Measurements from ENCODE around the gene ARMH3. TPM values are rescaled to one million over a fixed set of nuclear protein-coding genes. Genes with fewer than 3 reads are reported as not detected.

ARMH3 gene
- total RNA-seq, 2 donors from 2014 or later, result 5.6 to 8.3 TPM

DNA sequence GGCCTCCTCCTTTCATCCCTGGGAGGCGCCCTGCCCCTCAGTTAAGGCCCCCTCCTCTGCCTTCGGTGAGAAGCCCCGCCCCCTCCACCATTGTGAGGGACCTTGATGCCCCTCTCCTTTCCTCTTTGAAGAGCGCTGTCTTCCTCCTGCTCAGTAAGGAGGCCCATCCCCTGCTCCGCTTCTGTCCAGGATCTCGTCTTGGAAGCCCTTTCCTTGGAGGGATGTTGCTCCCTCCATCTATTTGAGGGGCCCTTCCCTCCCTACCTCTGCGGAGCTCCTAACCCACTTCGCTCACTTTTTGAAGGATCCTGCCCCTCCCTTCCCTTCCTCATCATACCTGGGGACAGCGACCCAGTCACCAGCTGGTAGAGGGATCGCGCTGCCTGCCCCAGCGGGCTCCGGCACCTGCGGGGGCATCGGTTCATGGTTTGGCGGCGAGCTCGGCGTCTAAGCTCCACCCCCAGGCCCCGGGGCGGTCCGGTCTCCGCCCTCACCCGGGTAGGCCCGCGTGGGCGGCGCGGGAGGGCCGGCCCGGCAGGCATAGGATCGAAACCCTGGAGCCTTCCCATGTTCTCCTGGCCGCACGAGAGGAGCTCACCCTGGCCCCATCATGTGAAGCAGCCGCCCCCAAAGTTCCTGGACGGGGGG lies 216.4 kb downstream of the ARMH3 start:
- intact Hi-C loops (cut with DNase I), result loop anchor here (10.0 kb wide), 1 partner anchor 175 kb away; no protein-coding TSS in a partner anchor
- WGBS, 2 donors, result 19 to 33% methylated on average over 16 to 35 of the region's 36 CpGs

DNA sequence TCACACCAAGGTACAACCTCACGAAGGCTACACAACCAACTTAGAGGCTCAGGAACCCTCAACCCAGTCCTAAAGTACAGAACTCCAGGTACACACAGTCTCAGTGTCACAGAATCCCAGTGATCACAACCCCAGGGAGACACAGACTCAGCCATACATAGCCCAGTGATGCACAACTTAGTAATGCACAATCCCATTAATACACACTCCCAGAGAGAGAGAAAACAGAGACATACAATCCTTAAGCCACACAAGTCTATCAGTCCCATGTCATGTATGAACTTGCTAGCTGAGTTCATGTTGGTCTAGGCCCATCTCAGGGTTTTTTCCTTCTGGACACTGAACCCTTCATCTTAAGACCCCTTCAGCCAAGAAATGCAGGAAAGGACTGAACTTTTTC lies 217.0 kb downstream of the ARMH3 start:
- TF ChIP-seq POLR2A (IDR thresholded peaks at IDR 0.05), result no peak
- TF ChIP-seq, protein P1, sequence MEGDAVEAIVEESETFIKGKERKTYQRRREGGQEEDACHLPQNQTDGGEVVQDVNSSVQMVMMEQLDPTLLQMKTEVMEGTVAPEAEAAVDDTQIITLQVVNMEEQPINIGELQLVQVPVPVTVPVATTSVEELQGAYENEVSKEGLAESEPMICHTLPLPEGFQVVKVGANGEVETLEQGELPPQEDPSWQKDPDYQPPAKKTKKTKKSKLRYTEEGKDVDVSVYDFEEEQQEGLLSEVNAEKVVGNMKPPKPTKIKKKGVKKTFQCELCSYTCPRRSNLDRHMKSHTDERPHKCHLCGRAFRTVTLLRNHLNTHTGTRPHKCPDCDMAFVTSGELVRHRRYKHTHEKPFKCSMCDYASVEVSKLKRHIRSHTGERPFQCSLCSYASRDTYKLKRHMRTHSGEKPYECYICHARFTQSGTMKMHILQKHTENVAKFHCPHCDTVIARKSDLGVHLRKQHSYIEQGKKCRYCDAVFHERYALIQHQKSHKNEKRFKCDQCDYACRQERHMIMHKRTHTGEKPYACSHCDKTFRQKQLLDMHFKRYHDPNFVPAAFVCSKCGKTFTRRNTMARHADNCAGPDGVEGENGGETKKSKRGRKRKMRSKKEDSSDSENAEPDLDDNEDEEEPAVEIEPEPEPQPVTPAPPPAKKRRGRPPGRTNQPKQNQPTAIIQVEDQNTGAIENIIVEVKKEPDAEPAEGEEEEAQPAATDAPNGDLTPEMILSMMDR (IDR thresholded peaks at IDR 0.05), result no peak
- 90 to 100% methylated on average over 1 of the region's 1 CpG for WGBS, 2 donors
- no peak overlapping the region for H3K27ac ChIP-seq
- intact Hi-C loops (cut with DNase I), result loop anchor here (10.0 kb wide), 1 partner anchor 176 kb away; no protein-coding TSS in a partner anchor
- DNase-seq (no peak), ATAC-seq (no peak)
- H3K27me3 ChIP-seq, result no peaks in the 10 kb centered on the region
- H3K9me3 ChIP-seq, result no peaks in the 10 kb centered on the region
- no peak overlapping the region for H3K4me3 ChIP-seq
- H3K4me1 ChIP-seq, result peaks cover 26% of the 10 kb centered on the region
- no peaks in the 10 kb centered on the region for H3K36me3 ChIP-seq (replicated peaks in 1 of 2; ENCODE audit: insufficient read depth in 1 of 2, low read depth in 2 of 2)

More for the DNA sequence above, 216.4 kb downstream of the ARMH3 start:
- Histone ChIP-seq H3K4me3 (no peak overlapping the region), H3K27ac (no peak overlapping the region), H3K36me3 (replicated peaks in 1 of 2; ENCODE audit: insufficient read depth in 1 of 2, low read depth in 2 of 2) (no peaks in the 10 kb centered on the region), H3K9me3 (no peaks in the 10 kb centered on the region), H3K4me1 (peaks cover 30% of the 10 kb centered on the region), H3K27me3 (no peaks in the 10 kb centered on the region)
- ATAC-seq, result peak; percentile 31
- DNase-seq, result peak in 3 of 4 donors; percentile 40 to 56 (median 44)
- no peak for TF ChIP-seq POLR2A (IDR thresholded peaks at IDR 0.05)
- TF ChIP-seq, protein P1 (IDR thresholded peaks at IDR 0.05), result no peak

DNA sequence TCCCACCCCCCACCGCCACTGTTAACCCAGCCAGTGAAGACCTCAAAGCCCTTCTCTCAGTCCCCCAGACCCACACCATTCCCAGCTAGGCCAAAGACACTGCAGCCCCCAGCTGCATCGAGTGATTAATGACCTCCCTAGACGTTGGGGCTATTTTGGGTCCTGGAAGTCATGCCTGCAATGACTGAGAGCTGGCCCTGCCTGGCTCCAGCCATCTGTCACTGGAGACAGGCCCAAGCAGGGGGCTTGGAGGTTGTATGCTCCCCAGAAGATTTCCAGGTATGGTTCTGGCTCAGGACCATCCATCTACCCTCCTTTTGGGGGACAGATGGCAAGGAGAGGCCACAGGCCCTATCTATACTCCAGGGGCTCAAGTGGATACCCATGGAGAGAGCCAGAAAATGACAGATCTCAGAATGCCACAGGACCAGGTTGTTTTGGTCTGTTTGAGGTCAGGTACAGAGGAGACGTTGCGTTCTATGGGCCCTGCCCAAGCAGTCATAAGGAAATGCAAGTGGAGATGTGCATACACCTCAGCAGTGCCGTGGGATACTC lies 217.5 kb downstream of the ARMH3 start:
- Histone ChIP-seq H3K27me3 (no peaks in the 10 kb centered on the region), H3K27ac (no peak overlapping the region), H3K4me1 (peaks cover 25% of the 10 kb centered on the region), H3K4me3 (no peak overlapping the region), H3K9me3 (no peaks in the 10 kb centered on the region), H3K36me3 (replicated peaks in 1 of 2; ENCODE audit: insufficient read depth in 1 of 2, low read depth in 2 of 2) (no peaks in the 10 kb centered on the region)
- intact Hi-C loops (cut with DNase I), result loop anchor here (10.0 kb wide), 1 partner anchor 176 kb away; no protein-coding TSS in a partner anchor
- TF ChIP-seq, protein P1 (IDR thresholded peaks at IDR 0.05), result no peak
- TF ChIP-seq POLR2A (IDR thresholded peaks at IDR 0.05), result no peak
- ATAC-seq, result no peak
- no peak for DNase-seq
- 80 to 84% methylated on average over 5 to 6 of the region's 6 CpGs for WGBS, 2 donors

DNA sequence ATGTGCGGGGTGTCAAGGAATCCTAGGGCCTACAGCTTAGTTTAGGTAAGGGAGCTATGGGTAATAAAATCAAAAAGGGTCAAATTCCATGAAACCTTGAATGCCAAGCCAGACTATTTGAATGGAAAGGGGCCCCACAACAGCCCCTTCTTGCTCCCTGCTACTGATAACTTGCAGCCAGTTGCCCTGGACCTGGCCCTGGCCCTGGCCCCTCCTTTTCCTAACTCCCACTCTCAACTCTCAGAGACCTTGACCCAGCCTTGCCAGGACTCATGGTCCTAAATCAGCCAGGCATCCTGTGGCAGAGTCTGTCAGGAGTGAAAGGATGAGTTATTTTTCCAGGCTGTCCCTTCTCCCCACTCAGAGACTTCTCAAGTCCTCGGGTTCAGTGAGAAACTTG lies 218.2 kb downstream of the ARMH3 start:
- no peak overlapping the region for H3K4me3 ChIP-seq
- H3K9me3 ChIP-seq, result no peaks in the 10 kb centered on the region
- DNase-seq (no peak), ATAC-seq (no peak)
- H3K27ac ChIP-seq, result no peak overlapping the region
- TF ChIP-seq POLR2A (IDR thresholded peaks at IDR 0.05), result no peak
- TF ChIP-seq, protein P1 (IDR thresholded peaks at IDR 0.05), result no peak
- intact Hi-C loops (cut with DNase I), result loop anchor here (10.0 kb wide), 1 partner anchor 177 kb away; no protein-coding TSS in a partner anchor
- H3K4me1 ChIP-seq, result peaks cover 25% of the 10 kb centered on the region
- no peaks in the 10 kb centered on the region for H3K27me3 ChIP-seq
- no peaks in the 10 kb centered on the region for H3K36me3 ChIP-seq (replicated peaks in 1 of 2; ENCODE audit: insufficient read depth in 1 of 2, low read depth in 2 of 2)
- 82 to 91% methylated on average over 2 of the region's 2 CpGs for WGBS, 2 donors

Data from body of pancreas (tissue), 4 donors.